ENCODE measurements around the gene FAM149A.

DNA sequence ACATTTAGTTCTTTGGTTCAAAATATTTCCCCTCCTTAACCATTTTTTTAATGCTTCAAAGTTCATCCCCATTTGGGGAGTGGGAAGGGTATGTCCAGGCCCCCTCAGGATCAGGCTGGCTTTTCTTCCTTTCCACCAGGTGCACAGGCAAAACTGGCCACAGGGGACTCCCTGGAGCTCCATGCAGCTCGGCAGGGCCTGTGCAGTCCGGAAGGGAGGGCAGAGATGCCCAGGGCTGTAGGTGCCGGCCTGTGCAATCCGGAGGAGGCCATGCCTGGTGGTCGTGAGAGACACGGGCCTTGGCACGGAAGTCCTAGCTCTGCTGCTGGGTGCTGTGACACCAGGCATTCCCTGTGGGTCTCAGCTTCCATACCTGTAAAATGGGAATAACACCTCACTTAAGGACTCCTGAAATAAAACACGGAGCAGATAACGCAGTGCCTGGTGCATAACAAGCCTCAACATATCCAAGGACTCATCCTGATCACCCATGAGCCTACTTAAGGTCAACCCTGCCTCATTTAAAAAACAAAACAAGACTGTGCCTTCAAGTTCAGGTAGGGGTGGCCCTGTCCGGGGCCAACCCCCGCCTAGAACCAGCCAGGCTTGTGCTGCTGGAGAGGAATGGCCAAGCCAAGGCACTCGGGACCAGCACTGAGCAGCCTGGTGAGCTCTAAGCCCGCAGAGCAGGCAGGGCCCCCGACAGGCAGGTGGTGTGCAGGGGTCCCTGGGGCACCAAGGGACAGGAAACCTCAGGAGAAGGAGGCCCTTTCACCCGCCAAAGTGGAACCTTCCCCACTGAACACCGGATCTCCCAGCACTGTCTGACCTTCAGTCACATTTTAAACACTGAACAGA is 65.7 kb downstream of the FAM149A start:
- TF ChIP-seq, protein P1, sequence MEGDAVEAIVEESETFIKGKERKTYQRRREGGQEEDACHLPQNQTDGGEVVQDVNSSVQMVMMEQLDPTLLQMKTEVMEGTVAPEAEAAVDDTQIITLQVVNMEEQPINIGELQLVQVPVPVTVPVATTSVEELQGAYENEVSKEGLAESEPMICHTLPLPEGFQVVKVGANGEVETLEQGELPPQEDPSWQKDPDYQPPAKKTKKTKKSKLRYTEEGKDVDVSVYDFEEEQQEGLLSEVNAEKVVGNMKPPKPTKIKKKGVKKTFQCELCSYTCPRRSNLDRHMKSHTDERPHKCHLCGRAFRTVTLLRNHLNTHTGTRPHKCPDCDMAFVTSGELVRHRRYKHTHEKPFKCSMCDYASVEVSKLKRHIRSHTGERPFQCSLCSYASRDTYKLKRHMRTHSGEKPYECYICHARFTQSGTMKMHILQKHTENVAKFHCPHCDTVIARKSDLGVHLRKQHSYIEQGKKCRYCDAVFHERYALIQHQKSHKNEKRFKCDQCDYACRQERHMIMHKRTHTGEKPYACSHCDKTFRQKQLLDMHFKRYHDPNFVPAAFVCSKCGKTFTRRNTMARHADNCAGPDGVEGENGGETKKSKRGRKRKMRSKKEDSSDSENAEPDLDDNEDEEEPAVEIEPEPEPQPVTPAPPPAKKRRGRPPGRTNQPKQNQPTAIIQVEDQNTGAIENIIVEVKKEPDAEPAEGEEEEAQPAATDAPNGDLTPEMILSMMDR (IDR thresholded peaks at IDR 0.05), result no peak
- TF ChIP-seq, protein P2, sequence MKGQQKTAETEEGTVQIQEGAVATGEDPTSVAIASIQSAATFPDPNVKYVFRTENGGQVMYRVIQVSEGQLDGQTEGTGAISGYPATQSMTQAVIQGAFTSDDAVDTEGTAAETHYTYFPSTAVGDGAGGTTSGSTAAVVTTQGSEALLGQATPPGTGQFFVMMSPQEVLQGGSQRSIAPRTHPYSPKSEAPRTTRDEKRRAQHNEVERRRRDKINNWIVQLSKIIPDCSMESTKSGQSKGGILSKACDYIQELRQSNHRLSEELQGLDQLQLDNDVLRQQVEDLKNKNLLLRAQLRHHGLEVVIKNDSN (CRISPR knock-in tag; IDR thresholded peaks at IDR 0.05), result no peak
- TF ChIP-seq, protein P3, sequence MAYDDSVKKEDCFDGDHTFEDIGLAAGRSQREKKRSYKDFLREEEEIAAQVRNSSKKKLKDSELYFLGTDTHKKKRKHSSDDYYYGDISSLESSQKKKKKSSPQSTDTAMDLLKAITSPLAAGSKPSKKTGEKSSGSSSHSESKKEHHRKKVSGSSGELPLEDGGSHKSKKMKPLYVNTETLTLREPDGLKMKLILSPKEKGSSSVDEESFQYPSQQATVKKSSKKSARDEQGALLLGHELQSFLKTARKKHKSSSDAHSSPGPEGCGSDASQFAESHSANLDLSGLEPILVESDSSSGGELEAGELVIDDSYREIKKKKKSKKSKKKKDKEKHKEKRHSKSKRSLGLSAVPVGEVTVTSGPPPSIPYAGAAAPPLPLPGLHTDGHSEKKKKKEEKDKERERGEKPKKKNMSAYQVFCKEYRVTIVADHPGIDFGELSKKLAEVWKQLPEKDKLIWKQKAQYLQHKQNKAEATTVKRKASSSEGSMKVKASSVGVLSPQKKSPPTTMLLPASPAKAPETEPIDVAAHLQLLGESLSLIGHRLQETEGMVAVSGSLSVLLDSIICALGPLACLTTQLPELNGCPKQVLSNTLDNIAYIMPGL (CRISPR knock-in tag; IDR thresholded peaks at IDR 0.05), result no peak
- TF ChIP-seq GTF2I (CRISPR knock-in tag; conservative IDR thresholded peaks at IDR 0.05) (no peak), ZNF263 (CRISPR knock-in tag; IDR thresholded peaks at IDR 0.05; ENCODE audit: low read depth) (no peak)

All from WTC11 (cell line).